Spleen (tissue), 11 donors: ENCODE results near the gene ATG101. TPM values are rescaled to one million over a fixed set of nuclear protein-coding genes. Genes with fewer than 3 reads are reported as not detected.
A peak's percentile ranks its signal among the peaks of the same experiment; 100 is the strongest.

Experiments
- DNase-seq: peaks from one replicate; pipeline ENCODE4 v3.0.0-alpha.2; 2020
- H3K27ac ChIP-seq, 8 donors: fragments of 200-600 bp; sonication (generic) in 7 of 8; 1 replicate in 4 of 8; 2 replicates in 4 of 8; pipeline versions ENCODE4 v1.5.0 to v1.8.0; 2016 to 2021; ENCODE audit warnings: inconsistent platforms in 4 of 8, mild to moderate bottlenecking in 4 of 8, moderate library complexity in 1 of 8
- H3K27me3 ChIP-seq, 7 donors: fragments of 200-600 bp; sonication (generic) in 6 of 7; replicated peaks in 1 of 7; 1 replicate in 4 of 7; 2 replicates in 3 of 7; pipeline versions ENCODE4 v1.5.0 to v1.8.0; 2016 to 2021; ENCODE audit warnings: inconsistent platforms in 3 of 7, mild to moderate bottlenecking in 1 of 7
- H3K36me3 ChIP-seq, 6 donors: fragments of 200-600 bp; sonication (generic) in 5 of 6; 1 replicate in 4 of 6; 2 replicates in 2 of 6; pipeline versions ENCODE4 v1.5.0 to v1.8.0; 2016 to 2021; ENCODE audit warnings: inconsistent platforms in 2 of 6
- H3K4me1 ChIP-seq, 6 donors: fragments of 200-600 bp; sonication (generic) in 5 of 6; 1 replicate in 3 of 6; 2 replicates in 3 of 6; pipeline versions ENCODE4 v1.5.0 to v1.8.0; 2016 to 2021; ENCODE audit warnings: inconsistent platforms in 3 of 6
- H3K4me3 ChIP-seq, 8 donors: fragments of 200-600 bp; sonication (generic) in 7 of 8; 1 replicate in 4 of 8; 2 replicates in 4 of 8; pipeline versions ENCODE4 v1.5.0 to v1.8.0; 2016 to 2021; ENCODE audit warnings: inconsistent platforms in 4 of 8, mild to moderate bottlenecking in 4 of 8, moderate library complexity in 2 of 8
- H3K9me3 ChIP-seq, 8 donors: fragments of 200-600 bp; sonication (generic) in 7 of 8; 1 replicate in 4 of 8; 2 replicates in 4 of 8; pipeline versions ENCODE4 v1.5.0 to v1.8.0; 2016 to 2021; ENCODE audit warnings: inconsistent platforms in 4 of 8
- CTCF ChIP-seq, 11 experiments: fragments of 200-600 bp in 7 of 11; fragments of 450-650 bp in 4 of 11; sonication (generic) in 4 of 11; IDR thresholded peaks in 8 of 11; conservative IDR thresholded peaks in 3 of 11; 1 replicate in 7 of 11; 2 replicates in 4 of 11; pipeline versions ENCODE4 v1.4.0 to v1.8.0; 2016 to 2021; ENCODE audit warnings: antibody characterized with exemption in 11 of 11, inconsistent platforms in 4 of 11, mild to moderate bottlenecking in 1 of 11
- POLR2A ChIP-seq, 3 donors: fragments of 450-650 bp; IDR thresholded peaks; one replicate each; pipeline ENCODE4 v1.5.1; 2017; ENCODE audit warnings: antibody characterized with exemption in 3 of 3, mild to moderate bottlenecking in 1 of 3
- POLR2AphosphoS5 ChIP-seq, 3 donors: sonication (generic); formaldehyde crosslinking; IDR thresholded peaks; one replicate each; pipeline ENCODE4 v1.5.1; 2017; ENCODE audit warnings: antibody characterized with exemption in 3 of 3
- WGBS, 5 donors: extraction: QIAGEN DNeasy Blood & Tissue Kit in 3 of 5; methylation state at CpG; one replicate each; pipeline versions ENCODE4 v1.1.5 to v1.1.7; 2013 to 2018; 5-methylcytosine and 5-hydroxymethylcytosine counted together
- intact Hi-C: fragments of 100-400 bp; cut with DNase I; formaldehyde crosslinking; loops from one replicate; pipeline ENCODE4 v1.15.0; 2023; ENCODE audit warnings: low total_unique reads
- polyA plus RNA-seq, 3 donors: library from polyadenylated mRNA; stranded (reverse); fragments of 200-250 nt; gene quantifications; one replicate each; pipeline ENCODE4 v1.2.1, GENCODE V29; 2013
- total RNA-seq, 7 donors: library from RNA; depleted of rRNA in 3 of 7; stranded (reverse); fragments of >200 nt in 3 of 7; fragmentation: NEBNext Ultra II Directional in 4 of 7; extraction: Animal tissue kit (Norgen Biotek cat#: 25700) in 4 of 7; gene quantifications; one replicate each; pipeline versions ENCODE4 v1.1.0 to v1.2.1, GENCODE V29; 2016 to 2021
- donor health status: healthy with polysubstance abuse.
- donor health status: DM: no; HTN: no; CAD: no; lungs with moderate emphysema.
- donor health status: DM: no; HTN: no; CAD: no.
- donor health status: Bipolar disorder and iron deficiency.
- donor health status: healthy.
- donor health status: DM: no; HTN: no; CAD: no.
- donor health status: DM: yes; HTN: yes; CAD: no.

The ATG101 gene
- total and polyA plus RNA-seq, 10 donors = 23.5 to 81.1 (median 33.5) TPM

GRCh38 chr12:52062167-52063081 is 7.4 kb upstream of the ATG101 start:
- no peaks in the 10 kb centered on the region for H3K27me3 ChIP-seq
- H3K27ac ChIP-seq = peak overlapping the region in 6 of 8 donors; percentile 43 to 64 (median 56)
- H3K4me1 ChIP-seq = peaks cover 0 to 58% (median 31%) of the 10 kb centered on the region in 6 donors
- TF ChIP-seq POLR2A (IDR thresholded peaks at IDR 0.05) (no peak), POLR2AphosphoS5 (IDR thresholded peaks at IDR 0.05) (peak in 2 of 3 donors; percentile 1 to 8), CTCF (IDR thresholded peaks at IDR 0.05 in 8 of 11, conservative IDR thresholded peaks at IDR 0.05 in 3 of 11) (no peak)
- no peak overlapping the region for H3K4me3 ChIP-seq
- no peaks in the 10 kb centered on the region for H3K9me3 ChIP-seq
- peaks cover 0 to 22% (median 14%) of the 10 kb centered on the region in 6 donors for H3K36me3 ChIP-seq
- intact Hi-C loops = no loop called here
- WGBS, 5 donors = 65 to 83% (median 77%) methylated on average over 5 to 6 of the region's 6 CpGs
- DNase-seq = no peak

- no peak for DNase-seq
- Histone ChIP-seq H3K27ac (peak overlapping the region in 7 of 8 donors; percentile 26 to 64 (median 55)), H3K9me3 (no peaks in the 10 kb centered on the region), H3K36me3 (peaks cover 0 to 15% (median 8%) of the 10 kb centered on the region in 6 donors), H3K4me1 (peaks cover 0 to 58% (median 31%) of the 10 kb centered on the region in 6 donors), H3K4me3 (no peak overlapping the region), H3K27me3 (no peaks in the 10 kb centered on the region)
- 73 to 85% (median 77%) methylated on average over 16 to 20 of the region's 20 CpGs for WGBS, 5 donors
- TF ChIP-seq POLR2AphosphoS5 (IDR thresholded peaks at IDR 0.05) = peak in 1 of 3 donors; percentile 14
- no peak for TF ChIP-seq POLR2A (IDR thresholded peaks at IDR 0.05)
- TF ChIP-seq CTCF (IDR thresholded peaks at IDR 0.05 in 8 of 11, conservative IDR thresholded peaks at IDR 0.05 in 3 of 11) = no peak
- intact Hi-C loops = no loop called here
Observed at GRCh38 chr12:52063082-52063924, 6.5 kb upstream of the ATG101 start.

GRCh38 chr12:52063981-52064649 is 5.7 kb upstream of the ATG101 start:
- Histone ChIP-seq H3K27ac (peak overlapping the region in 7 of 8 donors; percentile 26 to 64 (median 55)), H3K4me3 (no peak overlapping the region), H3K9me3 (no peaks in the 10 kb centered on the region), H3K27me3 (no peaks in the 10 kb centered on the region), H3K4me1 (peaks cover 0 to 54% (median 31%) of the 10 kb centered on the region in 6 donors), H3K36me3 (peaks cover 0 to 7% (median under 1%) of the 10 kb centered on the region in 6 donors)
- WGBS, 5 donors = 59 to 80% (median 66%) methylated on average over 11 to 12 of the region's 12 CpGs
- no peak for DNase-seq
- intact Hi-C loops = no loop called here
- peak; percentile 54 to 74 (median 62) for TF ChIP-seq POLR2AphosphoS5 (IDR thresholded peaks at IDR 0.05)
- no peak for TF ChIP-seq CTCF (IDR thresholded peaks at IDR 0.05 in 8 of 11, conservative IDR thresholded peaks at IDR 0.05 in 3 of 11)
